WTC11 (cell line): ENCODE data around the gene NUDT22. TPM values are rescaled to one million over a fixed set of nuclear protein-coding genes. Genes with fewer than 3 reads are reported as not detected.

Experiments used
- ATAC-seq: fragments of 200-7000 bp; cut with Tn5 transposase; 2 replicates; pipeline ENCODE4 v1.10.0; 2021; ENCODE audit warnings: mild to moderate bottlenecking, moderate library complexity
- CTCF ChIA-PET: fragments of 300-600 bp; sonication (Branson Sonifier 250); formaldehyde crosslinking; loops from one replicate; lab custom pipeline; 2021; ENCODE audit warnings: antibody characterized with exemption; lab: Charles Lee
- POLR2A ChIA-PET: fragments of 350-600 bp; sonication (Branson Sonifier 250); formaldehyde crosslinking; loops from one replicate; lab custom pipeline; 2021; ENCODE audit warnings: antibody characterized with exemption; lab: Charles Lee
- DNase-seq: peaks from one replicate; pipeline ENCODE4 v3.0.0; 2021; ENCODE audit warnings: low spot score
- H3K27ac Mint-ChIP-seq: 2 replicates; pipeline ENCODE4 v1.8.0; 2021; ENCODE audit warnings: mixed read lengths
- H3K27me3 Mint-ChIP-seq: 2 replicates; pipeline ENCODE4 v1.8.0; 2021; ENCODE audit warnings: low read depth, mild to moderate bottlenecking, moderate library complexity, mixed read lengths
- H3K36me3 Mint-ChIP-seq: 2 replicates; pipeline ENCODE4 v1.8.0; 2021; ENCODE audit warnings: mixed read lengths
- H3K4me1 Mint-ChIP-seq: 2 replicates; pipeline ENCODE4 v1.8.0; 2022; ENCODE audit warnings: mixed read lengths
- H3K4me3 Mint-ChIP-seq: 2 replicates; pipeline ENCODE4 v1.8.0; 2021; ENCODE audit warnings: mild to moderate bottlenecking, moderate library complexity, mixed read lengths
- H3K9me3 Mint-ChIP-seq: 2 replicates; pipeline ENCODE4 v1.8.0; 2021; ENCODE audit warnings: mixed read lengths
- ATF3 ChIP-seq: sonication (generic); formaldehyde crosslinking; conservative IDR thresholded peaks from 2 replicates; pipeline ENCODE4 v1.8.1; 2022; ENCODE audit warnings: mild to moderate bottlenecking, missing genetic modification reagents
- CREM ChIP-seq: sonication (generic); formaldehyde crosslinking; IDR thresholded peaks from 2 replicates; pipeline ENCODE4 v1.8.1; 2022; ENCODE audit warnings: mild to moderate bottlenecking, missing genetic modification reagents, moderate library complexity
- CTCF ChIP-seq: fragments of 200-600 bp; IDR thresholded peaks from 2 replicates; pipeline ENCODE4 v1.8.0; 2022; ENCODE audit warnings: antibody characterized with exemption
- FOXP1 ChIP-seq: sonication (generic); formaldehyde crosslinking; IDR thresholded peaks from 2 replicates; pipeline ENCODE4 v1.8.0; 2022; ENCODE audit warnings: missing genetic modification reagents, mild to moderate bottlenecking, moderate library complexity, borderline replicate concordance
- GRHL2 ChIP-seq: fragments of 250-450 bp; sonication (Bioruptor Pico); IDR thresholded peaks from 2 replicates; pipeline ENCODE4 v1.8.0; 2022; ENCODE audit warnings: mild to moderate bottlenecking, moderate library complexity; ENCODE audit not compliant: insufficient replicate concordance, severe bottlenecking
- HMGA2 ChIP-seq: fragments of 250-450 bp; sonication (Bioruptor Pico); IDR thresholded peaks from 2 replicates; pipeline ENCODE4 v1.4.0; 2021; ENCODE audit warnings: mild to moderate bottlenecking, moderate library complexity
- IRF2 ChIP-seq: sonication (generic); formaldehyde crosslinking; IDR thresholded peaks from 2 replicates; pipeline ENCODE4 v1.8.0; 2022; ENCODE audit warnings: low read depth, missing genetic modification reagents, borderline replicate concordance
- JUN ChIP-seq: sonication (generic); formaldehyde crosslinking; IDR thresholded peaks from 2 replicates; pipeline ENCODE4 v1.8.0; 2023; ENCODE audit warnings: mild to moderate bottlenecking, missing genetic modification reagents
- KAT7 ChIP-seq: sonication (generic); formaldehyde crosslinking; IDR thresholded peaks from 2 replicates; pipeline ENCODE4 v1.8.1; 2023; ENCODE audit warnings: missing genetic modification reagents, mild to moderate bottlenecking, borderline replicate concordance
- NFYB ChIP-seq: sonication (generic); formaldehyde crosslinking; conservative IDR thresholded peaks from 2 replicates; pipeline ENCODE4 v1.8.0; 2022; ENCODE audit warnings: low read depth, missing genetic modification reagents
- NR2C2 ChIP-seq: sonication (generic); formaldehyde crosslinking; IDR thresholded peaks from 2 replicates; pipeline ENCODE4 v1.8.0; 2022; ENCODE audit warnings: mild to moderate bottlenecking, missing genetic modification reagents
- NR3C1 ChIP-seq: sonication (generic); formaldehyde crosslinking; conservative IDR thresholded peaks from 2 replicates; pipeline ENCODE4 v1.8.1; 2023; ENCODE audit warnings: low read depth, mild to moderate bottlenecking, missing genetic modification reagents
- PRDM15 ChIP-seq: sonication (generic); formaldehyde crosslinking; IDR thresholded peaks from 2 replicates; pipeline ENCODE4 v1.8.0; 2022; ENCODE audit warnings: missing genetic modification reagents
- PRRX2 ChIP-seq: fragments of 250-450 bp; sonication (Bioruptor Pico); IDR thresholded peaks from 2 replicates; pipeline ENCODE4 v1.8.0; 2021; ENCODE audit warnings: mild to moderate bottlenecking
- RORB ChIP-seq: fragments of 250-450 bp; sonication (Bioruptor Pico); IDR thresholded peaks from 2 replicates; pipeline ENCODE4 v1.9.0; 2021; ENCODE audit warnings: mild to moderate bottlenecking
- SMAD4 ChIP-seq: sonication (generic); formaldehyde crosslinking; IDR thresholded peaks from 2 replicates; pipeline ENCODE4 v1.8.0; 2022; ENCODE audit warnings: mild to moderate bottlenecking, missing genetic modification reagents
- TEAD4 ChIP-seq: sonication (generic); formaldehyde crosslinking; IDR thresholded peaks from 2 replicates; pipeline ENCODE4 v1.8.0; 2022; ENCODE audit warnings: mild to moderate bottlenecking, missing genetic modification reagents
- ZNF281 ChIP-seq: sonication (generic); formaldehyde crosslinking; IDR thresholded peaks from 2 replicates; pipeline ENCODE4 v1.8.0; 2023; ENCODE audit warnings: mild to moderate bottlenecking, missing genetic modification reagents
- ZNF416 ChIP-seq: fragments of 250-450 bp; sonication (Bioruptor Pico); IDR thresholded peaks from 2 replicates; pipeline ENCODE4 v1.9.0; 2021; ENCODE audit warnings: mild to moderate bottlenecking, inconsistent platforms
- ZNF423 ChIP-seq: fragments of 250-450 bp; sonication (Bioruptor Pico); IDR thresholded peaks from 2 replicates; pipeline ENCODE4 v2.1.2; 2022; ENCODE audit warnings: mild to moderate bottlenecking, moderate library complexity
- total RNA-seq: library from RNA; stranded (reverse); gene quantifications from 3 replicates; pipeline ENCODE4 v1.2.3, GENCODE V29; 2021
- TF ChIP-seq, protein P1 (sequence below): fragments of 250-450 bp; sonication (Bioruptor Pico); IDR thresholded peaks from 2 replicates; pipeline ENCODE4 v1.8.0; 2021; ENCODE audit warnings: mild to moderate bottlenecking

NUDT22 gene
- total RNA-seq, 1 experiment from 2014 or later = 64.4 TPM

DNA sequence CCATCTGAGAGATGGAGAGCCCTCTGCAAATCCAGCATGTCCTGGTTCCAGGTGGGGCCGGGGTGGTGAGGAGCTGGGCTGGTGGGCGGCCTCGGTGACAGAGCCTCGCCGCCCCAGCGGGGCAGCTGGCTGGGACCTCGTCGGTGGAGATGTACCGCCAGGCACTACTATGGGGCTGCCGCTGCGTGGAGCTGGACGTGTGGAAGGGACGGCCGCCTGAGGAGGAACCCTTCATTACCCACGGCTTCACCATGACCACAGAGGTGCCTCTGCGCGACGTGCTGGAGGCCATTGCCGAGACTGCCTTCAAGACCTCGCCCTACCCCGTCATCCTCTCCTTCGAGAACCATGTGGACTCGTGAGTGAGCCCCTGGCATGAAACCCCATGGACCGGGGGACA, 32.3 kb downstream of the NUDT22 start:
- H3K27ac Mint-ChIP-seq = no peak overlapping the region
- POLR2A ChIA-PET = interaction anchor here (1.0 kb wide), 1 partner anchor 15 kb away, joined by 3 read pairs; no protein-coding TSS in a partner anchor
- TF ChIP-seq TEAD4 (CRISPR knock-in tag) (no peak), PRDM15 (CRISPR knock-in tag) (no peak), ZNF281 (CRISPR knock-in tag) (no peak)
- TF ChIP-seq, all 79 proteins: peak for 0
- ATAC-seq (no peak), DNase-seq (no peak)
- no peak overlapping the region for H3K4me3 Mint-ChIP-seq
- no peaks in the 10 kb centered on the region for H3K27me3 Mint-ChIP-seq
- peaks cover 35% of the 10 kb centered on the region for H3K36me3 Mint-ChIP-seq
- H3K9me3 Mint-ChIP-seq = no peaks in the 10 kb centered on the region
- CTCF ChIA-PET = interaction anchor here (0.9 to 1.2 kb wide), 3 partner anchors 9 to 53 kb away, joined by 3 to 4 read pairs (median 3); no protein-coding TSS in a partner anchor
- peaks cover 7% of the 10 kb centered on the region for H3K4me1 Mint-ChIP-seq

DNA sequence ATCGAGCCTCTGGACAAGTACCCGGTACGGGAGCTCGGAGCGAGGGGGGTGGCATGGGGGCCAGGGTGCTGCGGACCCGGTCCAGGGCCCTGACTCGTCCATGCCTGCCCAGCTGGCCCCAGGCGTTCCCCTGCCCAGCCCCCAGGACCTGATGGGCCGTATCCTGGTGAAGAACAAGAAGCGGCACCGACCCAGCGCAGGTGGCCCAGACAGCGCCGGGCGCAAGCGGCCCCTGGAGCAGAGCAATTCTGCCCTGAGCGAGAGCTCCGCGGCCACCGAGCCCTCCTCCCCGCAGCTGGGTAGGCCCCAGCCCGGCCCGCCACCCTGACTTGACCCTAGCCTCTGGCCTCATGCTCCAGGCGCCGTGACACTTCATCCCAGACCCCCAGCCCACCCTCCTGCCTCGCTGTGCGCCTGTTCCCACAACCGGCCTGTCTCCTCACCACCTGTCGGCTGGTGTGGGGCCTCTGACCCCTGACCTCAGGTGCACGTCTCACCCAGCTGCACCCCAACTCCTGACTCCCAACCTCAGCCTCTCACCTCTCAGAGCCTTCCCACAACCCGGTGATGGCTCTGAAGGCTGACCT, 33.0 kb downstream of the NUDT22 start:
- H3K27ac Mint-ChIP-seq = no peak overlapping the region
- CTCF ChIA-PET = interaction anchor here (0.9 to 1.2 kb wide), 3 partner anchors 8 to 54 kb away, joined by 3 to 4 read pairs (median 3); no protein-coding TSS in a partner anchor
- POLR2A ChIA-PET = interaction anchor here (1.0 kb wide), 1 partner anchor 15 kb away, joined by 3 read pairs; no protein-coding TSS in a partner anchor
- no peaks in the 10 kb centered on the region for H3K9me3 Mint-ChIP-seq
- H3K4me1 Mint-ChIP-seq = no peaks in the 10 kb centered on the region; the same call in 1 of the 2 replicates
- H3K27me3 Mint-ChIP-seq = no peaks in the 10 kb centered on the region
- TF ChIP-seq, protein P1, sequence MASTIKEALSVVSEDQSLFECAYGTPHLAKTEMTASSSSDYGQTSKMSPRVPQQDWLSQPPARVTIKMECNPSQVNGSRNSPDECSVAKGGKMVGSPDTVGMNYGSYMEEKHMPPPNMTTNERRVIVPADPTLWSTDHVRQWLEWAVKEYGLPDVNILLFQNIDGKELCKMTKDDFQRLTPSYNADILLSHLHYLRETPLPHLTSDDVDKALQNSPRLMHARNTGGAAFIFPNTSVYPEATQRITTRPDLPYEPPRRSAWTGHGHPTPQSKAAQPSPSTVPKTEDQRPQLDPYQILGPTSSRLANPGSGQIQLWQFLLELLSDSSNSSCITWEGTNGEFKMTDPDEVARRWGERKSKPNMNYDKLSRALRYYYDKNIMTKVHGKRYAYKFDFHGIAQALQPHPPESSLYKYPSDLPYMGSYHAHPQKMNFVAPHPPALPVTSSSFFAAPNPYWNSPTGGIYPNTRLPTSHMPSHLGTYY (CRISPR knock-in tag) = no peak
- peaks cover 37% of the 10 kb centered on the region for H3K36me3 Mint-ChIP-seq
- DNase-seq (no peak), ATAC-seq (no peak)
- H3K4me3 Mint-ChIP-seq = no peak overlapping the region

GRCh38 chr11:64259533-64260067, 33.5 kb downstream of the NUDT22 start:
- H3K4me3 Mint-ChIP-seq = no peak overlapping the region
- H3K9me3 Mint-ChIP-seq = no peaks in the 10 kb centered on the region
- ATAC-seq (no peak), DNase-seq (no peak)
- H3K27ac Mint-ChIP-seq = no peak overlapping the region; the same call in 1 of the 2 replicates
- no peaks in the 10 kb centered on the region for H3K27me3 Mint-ChIP-seq
- no peaks in the 10 kb centered on the region; the same call in 1 of the 2 replicates for H3K4me1 Mint-ChIP-seq
- ChIA-PET CTCF (interaction anchor here (1.2 kb wide), 1 partner anchor 55 kb away, joined by 3 read pairs; no protein-coding TSS in a partner anchor), POLR2A (no interaction called here)
- peaks cover 37% of the 10 kb centered on the region for H3K36me3 Mint-ChIP-seq
- TF ChIP-seq IRF2 = no peak
- TF ChIP-seq PRRX2 (CRISPR knock-in tag) = no peak
- TF ChIP-seq CTCF = no peak
- TF ChIP-seq NFYB = no peak
- TF ChIP-seq JUN (CRISPR knock-in tag) = no peak
- TF ChIP-seq NR3C1 = no peak
- no peak for TF ChIP-seq ZNF416 (CRISPR knock-in tag)
- TF ChIP-seq RORB (CRISPR knock-in tag) = no peak
- TF ChIP-seq SMAD4 = no peak
- no peak for TF ChIP-seq HMGA2 (CRISPR knock-in tag)
- no peak for TF ChIP-seq FOXP1 (CRISPR knock-in tag)
- no peak for TF ChIP-seq ZNF423 (CRISPR knock-in tag)
- TF ChIP-seq NR2C2 (CRISPR knock-in tag) = no peak
- no peak for TF ChIP-seq KAT7 (CRISPR knock-in tag)
- TF ChIP-seq CREM (CRISPR knock-in tag) = no peak
- no peak for TF ChIP-seq GRHL2 (CRISPR knock-in tag)
- no peak for TF ChIP-seq ATF3 (CRISPR knock-in tag)
